Neuronal stem cell (in vitro differentiated cells): ENCODE measurements around the gene CHCHD3.
A peak's percentile ranks its signal among the peaks of the same experiment; 100 is the strongest.

Experiments
- DNase-seq: peaks from one replicate; pipeline ENCODE4 v3.0.0-alpha.2; 2013; ENCODE audit warnings: low spot score
- H2AFZ ChIP-seq: one replicate; pipeline ENCODE4 v1.6.1; 2013; ENCODE audit warnings: mild to moderate bottlenecking, low read length, inconsistent platforms
- H2AK5ac ChIP-seq: 2 replicates; pipeline ENCODE4 v1.6.1; 2013; ENCODE audit warnings: low read depth, mild to moderate bottlenecking, inconsistent platforms, low read length, moderate library complexity, mixed read lengths
- H2BK120ac ChIP-seq: 2 replicates; pipeline ENCODE4 v1.6.1; 2013; ENCODE audit warnings: low read depth, mild to moderate bottlenecking, inconsistent platforms, low read length, moderate library complexity, mixed read lengths
- H2BK12ac ChIP-seq: one replicate; pipeline ENCODE4 v1.6.1; 2013; ENCODE audit warnings: low read length, inconsistent platforms
- H2BK15ac ChIP-seq: 2 replicates; pipeline ENCODE4 v1.6.1; 2013; ENCODE audit warnings: mild to moderate bottlenecking, low read length, inconsistent platforms, mixed read lengths
- H2BK5ac ChIP-seq: one replicate; pipeline ENCODE4 v1.6.1; 2013; ENCODE audit warnings: inconsistent platforms, mild to moderate bottlenecking, low read length, moderate library complexity
- H3K14ac ChIP-seq: one replicate; pipeline ENCODE4 v1.6.1; 2013; ENCODE audit warnings: low read length, inconsistent platforms
- H3K18ac ChIP-seq: 2 replicates; pipeline ENCODE4 v1.6.1; 2013; ENCODE audit warnings: low read length, inconsistent platforms
- H3K23ac ChIP-seq: 2 replicates; pipeline ENCODE4 v1.6.1; 2013; ENCODE audit warnings: low read depth, mild to moderate bottlenecking, mixed read lengths, low read length, inconsistent platforms; ENCODE audit not compliant: poor library complexity
- H3K27ac ChIP-seq: replicated peaks from 3 replicates; pipeline ENCODE4 v1.5.1; 2013; ENCODE audit warnings: low read length, inconsistent platforms
- H3K27me3 ChIP-seq, 3 experiments: 2 replicates each; pipeline ENCODE4 v1.6.1; 2013; ENCODE audit warnings: low read length in 3 of 3, mild to moderate bottlenecking in 2 of 3, inconsistent platforms in 1 of 3, low read depth in 1 of 3, mixed read lengths in 1 of 3, moderate library complexity in 1 of 3; ENCODE audit not compliant: control insufficient read depth in 3 of 3, insufficient read depth in 3 of 3
- H3K36me3 ChIP-seq, 2 donors: replicated peaks in 1 of 2; 2 replicates each; pipeline ENCODE4 v1.6.1; 2013; ENCODE audit warnings: low read length in 2 of 2; ENCODE audit not compliant: control insufficient read depth in 2 of 2, insufficient read depth in 2 of 2
- H3K4ac ChIP-seq: 2 replicates; pipeline ENCODE4 v1.6.1; 2013; ENCODE audit warnings: inconsistent platforms, mild to moderate bottlenecking, low read length, moderate library complexity
- H3K4me1 ChIP-seq, 2 donors: 1 replicate in 1 of 2; 2 replicates in 1 of 2; pipeline ENCODE4 v1.6.1; 2013; ENCODE audit warnings: low read length in 2 of 2, low read depth in 1 of 2; ENCODE audit not compliant: control insufficient read depth in 2 of 2, insufficient read depth in 1 of 2
- H3K4me2 ChIP-seq: one replicate; pipeline ENCODE4 v1.6.1; 2013; ENCODE audit warnings: mild to moderate bottlenecking, low read length, inconsistent platforms; ENCODE audit not compliant: insufficient read depth, poor library complexity, severe bottlenecking
- H3K4me3 ChIP-seq, 2 donors: 2 replicates each; pipeline ENCODE4 v1.5.1; 2013; ENCODE audit warnings: low read length in 2 of 2, mild to moderate bottlenecking in 2 of 2, inconsistent platforms in 1 of 2, moderate library complexity in 1 of 2
- H3K79me1 ChIP-seq: one replicate; pipeline ENCODE4 v1.6.1; 2013; ENCODE audit warnings: low read depth, mild to moderate bottlenecking, inconsistent platforms, low read length, moderate library complexity
- H3K9ac ChIP-seq: one replicate; pipeline ENCODE4 v1.6.1; 2013; ENCODE audit warnings: mild to moderate bottlenecking, low read depth, low read length, inconsistent platforms; ENCODE audit not compliant: poor library complexity
- H3K9me3 ChIP-seq, 2 donors: replicated peaks in 1 of 2; 2 replicates each; pipeline versions ENCODE3 to v1.6.1; 2013; ENCODE audit warnings: low read length in 2 of 2, mild to moderate bottlenecking in 2 of 2, inconsistent platforms in 1 of 2, low read depth in 1 of 2, mixed read lengths in 1 of 2, moderate library complexity in 1 of 2; ENCODE audit not compliant: control insufficient read depth in 2 of 2, insufficient read depth in 1 of 2
- H4K8ac ChIP-seq: one replicate; pipeline ENCODE4 v1.6.1; 2013; ENCODE audit warnings: low read depth, mild to moderate bottlenecking, inconsistent platforms, low read length, moderate library complexity
- H4K91ac ChIP-seq: one replicate; pipeline ENCODE4 v1.6.1; 2013; ENCODE audit warnings: low read length, low read depth, mild to moderate bottlenecking, inconsistent platforms; ENCODE audit not compliant: poor library complexity
- WGBS, 2 donors: extraction: QIAGEN DNeasy Blood & Tissue Kit; methylation state at CpG; one replicate each; pipeline ENCODE4 v1.1.7; 2013; ENCODE audit warnings: missing lambda C conversion rate in 2 of 2, mixed read lengths in 1 of 2; ENCODE audit not compliant: insufficient read length in 2 of 2, insufficient replicate concordance in 1 of 2; ENCODE audit errors: extremely low coverage in 2 of 2; 5-methylcytosine and 5-hydroxymethylcytosine counted together

CHCHD3 gene

GRCh38 chr7:133121175-133121844 is 39.4 kb upstream of the CHCHD3 start:
- Histone ChIP-seq H2BK15ac (no peak overlapping the region), H2AFZ (no peak overlapping the region), H3K9me3 (no peaks in the 10 kb centered on the region), H2AK5ac (no peak overlapping the region), H3K27me3 (no peaks in the 10 kb centered on the region), H2BK120ac (no peak overlapping the region), H3K79me1 (no peaks in the 10 kb centered on the region), H3K36me3 (no peaks in the 10 kb centered on the region), H2BK5ac (no peak overlapping the region), H3K27ac (no peak overlapping the region), H4K91ac (no peak overlapping the region), H3K18ac (no peak overlapping the region), H3K23ac (no peak overlapping the region), H3K4ac (no peak overlapping the region), H3K4me2 (no peak overlapping the region), H3K4me3 (no peak overlapping the region), H2BK12ac (no peak overlapping the region), H3K14ac (no peak overlapping the region), H3K9ac (no peak overlapping the region), H4K8ac (no peak overlapping the region), H3K4me1 (peaks cover 0 to 3% of the 10 kb centered on the region in 2 donors)
- no CpG with 5 or more reads among the region's 7 CpGs for WGBS, 2 donors
- no peak for DNase-seq

DNA sequence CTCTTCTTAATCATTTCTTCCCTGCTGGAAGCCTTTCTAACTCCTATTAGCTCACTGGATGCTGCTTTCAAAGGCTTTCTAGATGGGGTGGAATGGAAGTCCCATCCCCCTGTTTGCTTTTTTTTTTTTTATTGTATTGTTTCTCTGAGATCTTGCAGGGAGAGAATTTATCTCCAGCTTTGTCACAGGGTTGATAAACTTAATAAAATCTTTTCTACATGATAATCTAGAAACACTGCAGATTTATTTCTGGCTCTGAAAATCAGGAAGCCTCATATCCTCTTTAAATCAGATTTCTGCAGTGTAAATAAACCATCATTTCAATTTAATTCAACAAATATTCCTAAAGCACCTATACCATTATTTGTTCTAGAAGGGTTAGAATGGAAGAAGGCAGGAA is 37.2 kb upstream of the CHCHD3 start:
- Histone ChIP-seq H3K9me3 (no peaks in the 10 kb centered on the region), H3K18ac (no peak overlapping the region), H3K9ac (no peak overlapping the region), H2BK15ac (no peak overlapping the region), H3K23ac (no peak overlapping the region), H3K79me1 (no peaks in the 10 kb centered on the region), H3K27me3 (no peaks in the 10 kb centered on the region), H2BK5ac (no peak overlapping the region), H2AK5ac (no peak overlapping the region), H3K4me1 (peaks cover 0 to 3% of the 10 kb centered on the region in 2 donors), H3K27ac (no peak overlapping the region), H3K4me2 (no peak overlapping the region), H2BK120ac (no peak overlapping the region), H4K91ac (no peak overlapping the region), H4K8ac (no peak overlapping the region), H2AFZ (no peak overlapping the region), H2BK12ac (no peak overlapping the region), H3K4me3 (no peak overlapping the region), H3K4ac (no peak overlapping the region), H3K36me3 (no peaks in the 10 kb centered on the region), H3K14ac (no peak overlapping the region)
- no peak for DNase-seq

GRCh38 chr7:133118261-133118660 is 36.4 kb upstream of the CHCHD3 start:
- no peak overlapping the region for H3K4me3 ChIP-seq
- WGBS, 2 donors, result no CpG with 5 or more reads among the region's 5 CpGs
- H2BK12ac ChIP-seq, result no peak overlapping the region
- H3K23ac ChIP-seq, result no peak overlapping the region
- no peaks in the 10 kb centered on the region for H3K27me3 ChIP-seq
- no peak overlapping the region for H3K9ac ChIP-seq
- no peak overlapping the region for H2BK120ac ChIP-seq
- H3K36me3 ChIP-seq, result no peaks in the 10 kb centered on the region
- H2BK5ac ChIP-seq, result peak overlapping the region; percentile 54
- H4K8ac ChIP-seq, result no peak overlapping the region
- H2AFZ ChIP-seq, result no peak overlapping the region
- no peak overlapping the region for H3K4ac ChIP-seq
- H3K9me3 ChIP-seq, result no peaks in the 10 kb centered on the region
- H3K27ac ChIP-seq, result no peak overlapping the region
- no peak overlapping the region for H2AK5ac ChIP-seq
- peaks cover 0 to 3% of the 10 kb centered on the region in 2 donors for H3K4me1 ChIP-seq
- no peak overlapping the region for H2BK15ac ChIP-seq
- no peaks in the 10 kb centered on the region for H3K79me1 ChIP-seq
- H3K18ac ChIP-seq, result no peak overlapping the region
- no peak overlapping the region for H3K14ac ChIP-seq
- no peak for DNase-seq
- no peak overlapping the region for H3K4me2 ChIP-seq
- H4K91ac ChIP-seq, result no peak overlapping the region

- H2BK12ac ChIP-seq, result no peak overlapping the region
- H2BK15ac ChIP-seq, result no peak overlapping the region
- no peak overlapping the region for H4K91ac ChIP-seq
- H2AFZ ChIP-seq, result no peak overlapping the region
- H3K36me3 ChIP-seq, result no peaks in the 10 kb centered on the region
- DNase-seq, result no peak
- H3K4ac ChIP-seq, result no peak overlapping the region
- no peaks in the 10 kb centered on the region for H3K27me3 ChIP-seq
- H3K4me2 ChIP-seq, result no peak overlapping the region
- peak overlapping the region; percentile 12 for H3K14ac ChIP-seq
- no peak overlapping the region for H3K4me3 ChIP-seq
- H3K27ac ChIP-seq, result no peak overlapping the region
- no peak overlapping the region for H3K23ac ChIP-seq
- H2AK5ac ChIP-seq, result no peak overlapping the region
- no peak overlapping the region for H4K8ac ChIP-seq
- H3K4me1 ChIP-seq, result peaks cover 0 to 3% of the 10 kb centered on the region in 2 donors
- no peak overlapping the region for H2BK120ac ChIP-seq
- H3K9me3 ChIP-seq, result no peaks in the 10 kb centered on the region
- H3K79me1 ChIP-seq, result no peaks in the 10 kb centered on the region
- no peak overlapping the region for H3K9ac ChIP-seq
- no CpG with 5 or more reads among the region's 5 CpGs for WGBS, 2 donors
- no peak overlapping the region for H2BK5ac ChIP-seq
- H3K18ac ChIP-seq, result no peak overlapping the region
These were observed 35.6 kb upstream of the CHCHD3 start for GRCh38 chr7:133117452-133117851.
